Measurements from ENCODE around the gene KIF19. TPM values are rescaled to one million over a fixed set of nuclear protein-coding genes. Genes with fewer than 3 reads are reported as not detected.
A peak's percentile ranks its signal among the peaks of the same experiment; 100 is the strongest.

KIF19 gene
- total RNA-seq, 1 donor from 2014 or later = not detected

DNA sequence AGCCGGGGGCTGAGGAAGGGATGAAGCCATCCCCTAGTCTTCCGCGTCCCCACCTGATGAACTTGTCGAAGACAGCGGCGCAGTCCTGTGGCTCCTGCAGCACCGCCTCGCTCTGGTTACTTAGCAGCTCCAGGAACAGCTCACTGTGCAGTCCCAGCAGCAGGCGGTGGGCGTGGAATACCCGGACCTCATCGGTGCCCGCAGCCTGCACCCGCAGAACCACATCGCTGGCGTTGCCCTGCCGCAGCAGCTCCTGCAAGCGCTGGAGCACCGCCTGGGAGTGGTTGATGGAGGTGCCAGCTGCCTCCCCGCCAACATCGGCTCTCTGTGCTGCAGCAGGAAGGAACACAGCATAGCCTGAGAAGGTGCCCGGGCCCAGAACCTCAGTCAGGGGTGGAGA is 33.9 kb downstream of the KIF19 start:
- Mint-ChIP-seq H3K27ac (no peak overlapping the region), H3K9me3 (no peaks in the 10 kb centered on the region), H3K4me1 (peaks cover 20% of the 10 kb centered on the region), H3K36me3 (no peaks in the 10 kb centered on the region), H3K27me3 (ENCODE audit: low read depth) (peaks cover 87% of the 10 kb centered on the region), H3K4me3 (no peak overlapping the region)
- no peak for DNase-seq (ENCODE audit: low spot score in 2 of 2, unreplicated experiment in 2 of 2)
- no peak for TF ChIP-seq CTCF (IDR thresholded peaks at IDR 0.05; ENCODE audit: unreplicated experiment)

- DNase-seq (ENCODE audit: low spot score in 2 of 2, unreplicated experiment in 2 of 2) = no peak
- H3K9me3 Mint-ChIP-seq = no peaks in the 10 kb centered on the region
- no peak for TF ChIP-seq CTCF (IDR thresholded peaks at IDR 0.05; ENCODE audit: unreplicated experiment)
- H3K4me1 Mint-ChIP-seq = peaks cover 20% of the 10 kb centered on the region
- H3K27ac Mint-ChIP-seq = no peak overlapping the region
- peaks cover 83% of the 10 kb centered on the region for H3K27me3 Mint-ChIP-seq (ENCODE audit: low read depth)
- no peaks in the 10 kb centered on the region for H3K36me3 Mint-ChIP-seq
- no peak overlapping the region for H3K4me3 Mint-ChIP-seq
These were observed 34.8 kb downstream of the KIF19 start for GRCh38 chr17:74360899-74361229.

DNA sequence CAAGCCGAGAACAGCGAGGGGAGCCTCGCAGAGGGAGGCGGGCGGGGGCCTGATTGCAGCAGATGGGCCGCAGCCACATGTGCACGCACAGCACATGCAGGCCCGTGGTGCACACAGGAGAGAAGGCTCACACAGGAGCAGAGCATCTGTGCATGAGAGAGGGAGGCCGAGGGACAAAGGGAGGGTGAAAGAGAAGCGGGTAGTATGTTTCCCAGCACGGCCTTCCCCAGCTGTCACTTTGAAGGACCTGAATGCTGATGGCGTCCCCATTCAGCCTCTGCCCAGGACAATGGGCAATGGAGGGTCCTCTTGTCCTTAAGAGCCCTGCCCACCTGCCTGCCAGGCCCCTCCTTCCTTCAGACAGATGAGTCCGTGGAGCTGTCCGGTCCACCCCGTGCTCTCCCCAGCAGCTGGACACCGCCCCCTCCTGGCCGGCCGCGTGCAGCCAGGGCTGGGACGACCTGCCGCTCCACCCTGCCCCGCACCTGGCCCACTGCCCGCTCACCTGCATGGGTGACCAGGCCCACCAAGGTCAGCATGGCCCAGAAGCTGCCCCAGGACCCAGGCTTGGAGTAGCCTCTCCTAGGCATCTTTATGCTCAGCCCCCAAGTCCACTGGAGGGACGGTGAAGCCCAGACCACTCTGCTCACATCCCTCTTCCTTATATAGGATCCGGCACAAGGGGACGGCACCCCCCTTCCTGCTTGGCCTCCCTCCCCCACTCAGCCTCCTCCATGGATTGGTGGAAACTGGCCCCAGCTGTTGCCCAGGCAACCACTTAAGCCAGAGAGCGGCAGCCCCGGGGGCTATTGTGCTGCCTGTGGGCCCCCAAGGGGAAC is 35.4 kb downstream of the KIF19 start, which contains the start of gene BTBD17:
BTBD17 (minus strand) TSS at position 639 of the 839 bp plus-strand sequence; CDS start at position 590, 49 bp downstream.
- no peaks in the 10 kb centered on the region for H3K36me3 Mint-ChIP-seq
- H3K4me3 Mint-ChIP-seq = no peak within 1 kb of the TSS
- DNase-seq (ENCODE audit: low spot score in 2 of 2, unreplicated experiment in 2 of 2) = peak in 1 of 2 experiments; percentile 69
- H3K9me3 Mint-ChIP-seq = no peaks in the 10 kb centered on the region
- peaks cover 78% of the 10 kb centered on the region for H3K27me3 Mint-ChIP-seq (ENCODE audit: low read depth)
- peaks cover 20% of the 10 kb centered on the region for H3K4me1 Mint-ChIP-seq
- no peak within 1 kb of the TSS for H3K27ac Mint-ChIP-seq
- TF ChIP-seq CTCF (IDR thresholded peaks at IDR 0.05; ENCODE audit: unreplicated experiment) = peak; percentile 54

DNA sequence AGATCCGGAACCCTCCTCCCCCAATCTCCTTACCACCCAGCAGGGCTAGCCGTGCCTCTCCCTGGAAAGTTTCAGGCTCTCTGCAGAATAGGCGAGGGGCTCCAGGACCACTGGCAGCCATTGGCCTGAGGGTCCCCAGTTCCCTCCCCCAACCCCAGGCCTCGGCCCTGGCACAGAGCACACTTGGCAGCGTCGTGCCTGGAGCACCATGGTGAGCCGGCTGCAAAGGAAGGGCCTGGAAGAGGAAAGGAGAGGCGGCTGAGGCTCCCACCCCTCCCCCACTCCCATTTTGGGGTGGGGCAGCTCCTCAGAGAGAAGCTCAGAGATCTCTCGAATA is 36.0 kb downstream of the KIF19 start:
- TF ChIP-seq CTCF (IDR thresholded peaks at IDR 0.05; ENCODE audit: unreplicated experiment) = no peak
- no peak for DNase-seq (ENCODE audit: low spot score in 2 of 2, unreplicated experiment in 2 of 2)
- H3K27me3 Mint-ChIP-seq (ENCODE audit: low read depth) = peaks cover 78% of the 10 kb centered on the region
- H3K4me1 Mint-ChIP-seq = peaks cover 20% of the 10 kb centered on the region
- no peak overlapping the region for H3K27ac Mint-ChIP-seq
- H3K36me3 Mint-ChIP-seq = no peaks in the 10 kb centered on the region
- no peaks in the 10 kb centered on the region for H3K9me3 Mint-ChIP-seq
- H3K4me3 Mint-ChIP-seq = no peak overlapping the region

- no peaks in the 10 kb centered on the region for H3K36me3 Mint-ChIP-seq
- no peaks in the 10 kb centered on the region for H3K9me3 Mint-ChIP-seq
- no peak overlapping the region for H3K4me3 Mint-ChIP-seq
- no peak for DNase-seq (ENCODE audit: low spot score in 2 of 2, unreplicated experiment in 2 of 2)
- no peak overlapping the region for H3K27ac Mint-ChIP-seq
- H3K4me1 Mint-ChIP-seq = peaks cover 18% of the 10 kb centered on the region
- TF ChIP-seq CTCF (IDR thresholded peaks at IDR 0.05; ENCODE audit: unreplicated experiment) = no peak
- H3K27me3 Mint-ChIP-seq (ENCODE audit: low read depth) = peaks cover 81% of the 10 kb centered on the region
These were observed 36.9 kb downstream of the KIF19 start for GRCh38 chr17:74362810-74363498.
